ENCODE data around the gene PPP1R3C.

PPP1R3C gene

GRCh38 chr10:91632671-91633550 lies at the start of gene PPP1R3C:
Gene PPP1R3C (minus strand): TSS chr10:91633071. CDS start chr10:91632969, 102 bp downstream.
- peak within 1 kb of the TSS; percentile 69 for H3K4me3 ChIP-seq (ENCODE audit: low read depth, low read length)
- DNase-seq (ENCODE audit: low read depth) = peak; percentile 82

GRCh38 chr10:91681361-91682276 lies 48.7 kb upstream of the PPP1R3C start:
- no peak overlapping the region for H3K4me3 ChIP-seq (ENCODE audit: low read depth, low read length)
- DNase-seq (ENCODE audit: low read depth) = no peak

- DNase-seq (ENCODE audit: low read depth) = no peak
- no peak overlapping the region for H3K4me3 ChIP-seq (ENCODE audit: low read depth, low read length)
Observed at GRCh38 chr10:91680487-91680886, 47.6 kb upstream of the PPP1R3C start.

GRCh38 chr10:91679296-91679695 lies 46.4 kb upstream of the PPP1R3C start:
- DNase-seq (ENCODE audit: low read depth) = no peak
- no peak overlapping the region for H3K4me3 ChIP-seq (ENCODE audit: low read depth, low read length)

DNA sequence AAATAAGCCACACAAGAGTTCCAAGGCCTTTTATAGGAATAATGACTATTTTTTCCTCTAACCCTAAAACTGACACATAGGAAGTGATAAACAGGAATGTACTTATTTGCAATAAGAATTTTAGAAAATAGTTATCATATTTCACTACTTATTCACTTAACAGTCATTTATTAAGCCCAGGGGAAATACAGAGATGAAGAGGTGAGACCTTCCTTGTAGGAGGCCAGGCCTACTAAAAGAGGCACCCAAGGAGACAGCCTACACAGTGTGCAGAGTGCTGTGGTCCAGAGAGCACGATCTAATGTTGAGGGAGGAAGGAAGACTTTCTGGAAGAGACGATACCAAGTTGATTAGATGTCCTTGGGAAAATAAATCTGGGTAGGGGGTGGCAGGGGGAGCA lies 45.0 kb upstream of the PPP1R3C start:
- DNase-seq (ENCODE audit: low read depth) = no peak
- no peak overlapping the region for H3K4me3 ChIP-seq (ENCODE audit: low read depth, low read length)

- no peak overlapping the region for H3K4me3 ChIP-seq (ENCODE audit: low read depth, low read length)
- DNase-seq (ENCODE audit: low read depth) = peak; percentile 29
Observed at GRCh38 chr10:91672021-91672608, 39.2 kb upstream of the PPP1R3C start.

GRCh38 chr10:91668913-91669312 lies 36.0 kb upstream of the PPP1R3C start:
- no peak for DNase-seq (ENCODE audit: low read depth)
- no peak overlapping the region for H3K4me3 ChIP-seq (ENCODE audit: low read depth, low read length)

- DNase-seq (ENCODE audit: low read depth) = no peak
- H3K4me3 ChIP-seq (ENCODE audit: low read depth, low read length) = no peak overlapping the region
Observed at GRCh38 chr10:91665842-91666241, 33.0 kb upstream of the PPP1R3C start.

DNA sequence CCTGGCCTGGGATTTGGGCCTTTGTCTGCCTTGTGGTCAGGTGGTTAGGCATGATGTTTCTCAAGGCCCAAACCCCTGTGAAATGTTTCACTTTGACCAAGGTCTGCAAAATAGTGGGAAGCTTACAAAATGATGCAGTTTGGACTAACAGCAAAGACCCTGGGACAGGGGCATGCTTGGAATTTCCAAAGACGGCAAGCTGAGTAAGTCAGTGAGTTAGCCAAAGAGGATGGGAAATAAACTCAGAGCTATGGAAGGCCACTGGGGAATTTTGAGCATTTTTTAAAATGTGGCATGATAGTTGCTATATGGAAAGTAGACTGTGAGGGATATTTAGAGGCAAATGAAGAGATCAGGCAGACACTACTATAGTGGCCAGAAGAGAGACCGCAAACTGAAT lies 31.6 kb upstream of the PPP1R3C start:
- no peak for DNase-seq (ENCODE audit: low read depth)

GRCh38 chr10:91662993-91663392 lies 30.1 kb upstream of the PPP1R3C start:
- no peak overlapping the region for H3K4me3 ChIP-seq (ENCODE audit: low read depth, low read length)
- DNase-seq (ENCODE audit: low read depth) = no peak

More for the DNA sequence above, 31.6 kb upstream of the PPP1R3C start:
- H3K4me3 ChIP-seq (ENCODE audit: low read depth, low read length) = no peak overlapping the region

GRCh38 chr10:91653219-91653870 lies 20.5 kb upstream of the PPP1R3C start:
- peak; percentile 74 for DNase-seq (ENCODE audit: low read depth)
- no peak overlapping the region for H3K4me3 ChIP-seq (ENCODE audit: low read depth, low read length)

GRCh38 chr10:91652364-91652763 lies 19.5 kb upstream of the PPP1R3C start:
- peak; percentile 95 for DNase-seq (ENCODE audit: low read depth)
- no peak overlapping the region for H3K4me3 ChIP-seq (ENCODE audit: low read depth, low read length)

DNA sequence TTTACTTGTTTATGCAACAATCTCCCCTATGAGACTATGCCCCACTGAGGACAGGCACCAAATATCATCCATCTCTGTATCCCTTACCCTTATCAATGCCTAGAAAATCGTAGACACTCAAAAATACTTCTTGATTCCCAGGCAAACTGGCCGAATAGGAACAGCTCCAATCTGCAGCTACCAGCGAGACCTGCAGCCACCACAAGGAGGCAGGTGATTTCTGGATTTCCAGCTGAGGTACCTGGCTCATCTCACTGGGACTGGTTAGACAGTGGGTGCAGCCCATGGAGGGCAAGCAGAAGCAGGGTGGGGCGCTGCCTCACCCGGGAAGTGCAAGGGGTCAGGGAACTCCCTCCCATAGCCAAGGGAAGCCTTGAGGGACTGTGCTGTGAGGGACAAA lies 10.8 kb upstream of the PPP1R3C start:
- no peak for DNase-seq (ENCODE audit: low read depth)
- no peak overlapping the region for H3K4me3 ChIP-seq (ENCODE audit: low read depth, low read length)

- H3K4me3 ChIP-seq (ENCODE audit: low read depth, low read length) = no peak overlapping the region
- peak; percentile 47 for DNase-seq (ENCODE audit: low read depth)
Observed at GRCh38 chr10:91642831-91643692, 10.2 kb upstream of the PPP1R3C start.

- no peak for DNase-seq (ENCODE audit: low read depth)
- H3K4me3 ChIP-seq (ENCODE audit: low read depth, low read length) = no peak overlapping the region
Observed at GRCh38 chr10:91636892-91637291, 4.0 kb upstream of the PPP1R3C start.

DNA sequence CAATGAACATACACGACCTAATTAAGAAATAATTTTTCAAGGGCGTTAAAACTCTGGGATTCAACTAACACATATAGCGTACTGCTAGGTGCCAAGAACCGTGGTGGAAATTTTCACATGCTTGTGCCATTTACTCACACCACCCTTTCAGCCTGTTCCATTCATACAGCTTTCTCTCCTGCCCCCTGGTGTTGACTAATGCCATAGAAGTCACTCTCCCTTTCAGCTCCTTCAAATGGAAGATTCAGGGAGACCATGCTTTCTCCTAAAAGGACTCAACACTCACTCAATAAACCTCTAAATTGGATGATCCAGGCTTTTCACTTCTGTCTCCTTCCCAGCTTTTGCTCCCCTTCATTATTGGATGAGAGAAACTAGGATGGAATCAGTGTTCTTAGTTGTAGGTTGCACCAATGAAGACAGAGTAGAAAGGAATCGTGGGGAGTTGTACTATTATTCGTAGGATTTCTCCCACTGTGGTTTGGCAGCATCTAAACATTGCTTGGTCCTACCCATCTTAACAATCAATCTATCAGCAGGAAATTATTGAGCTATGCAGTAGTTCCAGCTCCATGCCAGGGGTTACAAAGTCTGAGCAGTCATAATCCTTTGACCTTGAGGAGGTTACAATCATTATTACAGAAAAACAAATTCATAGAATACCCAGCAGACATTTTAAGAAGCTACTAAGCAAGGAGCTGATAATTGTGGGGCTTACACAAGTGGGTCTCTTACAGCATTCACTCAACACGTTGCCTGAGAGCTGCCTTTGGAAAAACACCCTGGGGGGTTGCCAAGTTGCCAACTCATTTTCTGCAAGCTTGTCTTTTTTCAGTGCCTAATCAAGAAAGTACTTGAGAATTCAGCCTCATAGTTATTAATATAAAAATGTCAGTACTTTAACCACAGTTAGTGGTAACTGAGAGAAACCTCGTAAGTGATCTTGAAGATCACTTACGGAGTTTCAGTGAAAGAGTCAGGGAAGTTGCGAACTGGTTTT lies 2.8 kb upstream of the PPP1R3C start:
- no peak overlapping the region for H3K4me3 ChIP-seq (ENCODE audit: low read depth, low read length)
- peak; percentile 45 for DNase-seq (ENCODE audit: low read depth)

DNA sequence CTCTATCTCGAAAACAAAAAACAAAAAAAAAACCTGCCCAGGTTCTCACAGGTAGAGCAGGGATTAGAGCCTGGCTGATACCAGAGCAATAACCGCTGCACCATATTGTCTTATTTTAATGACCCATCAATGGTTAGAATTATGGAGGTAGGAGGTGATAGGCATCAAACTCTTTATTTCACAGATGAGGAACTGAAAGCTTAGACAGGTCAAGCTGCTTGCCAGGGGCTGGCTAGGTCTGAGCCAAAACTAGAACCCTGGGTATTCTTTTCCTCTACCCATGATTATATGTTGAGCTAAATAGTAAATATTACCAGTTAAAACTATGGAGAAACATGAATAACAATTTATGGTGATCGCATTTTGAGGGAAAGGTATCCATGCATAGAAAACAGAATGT lies 2.0 kb upstream of the PPP1R3C start:
- H3K4me3 ChIP-seq (ENCODE audit: low read depth, low read length) = no peak overlapping the region
- no peak for DNase-seq (ENCODE audit: low read depth)

Measured in skeletal muscle cell (primary cell).